GM21717 (cell line): ENCODE measurements around the gene USP10.

Experiments used
- ATAC-seq: cut with Tn5 transposase; IDR thresholded peaks from one replicate; pipeline ENCODE4 v1.9.1; 2021; ENCODE audit warnings: mild to moderate bottlenecking, moderate library complexity; ENCODE audit not compliant: unreplicated experiment

Gene USP10

DNA sequence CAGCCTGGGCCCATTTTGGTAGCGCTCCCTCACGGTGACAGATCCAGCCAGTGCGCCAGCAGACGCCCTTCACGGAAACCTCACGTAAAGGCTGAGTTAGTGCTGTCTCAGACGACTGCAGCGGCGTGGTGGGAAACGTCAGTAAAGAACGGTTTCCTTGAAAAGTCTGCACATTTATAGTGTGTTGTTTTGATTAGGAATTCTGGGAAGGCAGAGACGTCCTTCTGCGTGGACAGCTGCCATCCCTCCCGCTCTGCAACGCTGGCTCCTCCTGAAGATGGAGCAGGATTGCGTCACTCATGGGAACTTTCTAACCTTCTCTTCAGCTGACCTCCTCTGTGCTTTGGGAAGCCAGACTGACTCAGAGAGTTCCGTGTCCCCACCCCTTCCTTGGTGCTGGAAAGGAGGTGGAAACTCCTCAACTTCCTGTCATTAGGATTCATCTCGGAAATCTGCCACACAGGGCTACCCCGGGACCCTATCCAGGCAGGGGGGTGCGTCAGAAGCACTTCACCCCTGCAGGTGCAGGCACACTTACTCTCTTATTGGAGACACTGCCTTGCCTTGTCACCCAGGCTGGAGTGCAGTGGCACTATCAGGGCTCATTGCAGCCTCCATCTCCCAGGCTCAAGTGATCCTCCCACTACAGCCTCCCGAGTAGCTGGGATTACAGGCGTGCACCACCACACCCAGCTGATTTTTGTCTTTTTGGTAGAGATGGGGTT, 95.7 kb downstream of the USP10 start:
- no peak for ATAC-seq

GRCh38 chr16:84800158-84800978, 100.6 kb downstream of the USP10 start:
- ATAC-seq = no peak

DNA sequence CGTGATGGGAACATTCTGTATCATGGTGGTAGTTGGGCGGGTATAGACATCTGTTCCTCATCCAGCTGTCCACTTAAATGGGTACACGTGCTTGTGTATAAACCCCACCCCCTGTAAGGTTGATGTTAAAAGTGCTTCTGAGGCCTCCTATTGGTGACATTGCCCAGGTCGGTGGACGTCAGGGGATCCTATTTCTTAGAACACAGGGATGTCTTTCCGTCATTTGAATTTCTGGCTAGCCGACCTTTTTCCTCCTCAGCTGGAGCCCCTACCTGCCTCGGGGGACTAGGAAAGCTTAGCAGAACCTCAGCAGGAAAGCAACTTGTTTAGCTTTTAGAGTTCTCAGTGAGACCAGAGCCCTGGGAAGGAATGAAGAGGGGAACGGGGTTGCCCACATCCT, 103.3 kb downstream of the USP10 start:
- ATAC-seq = no peak

- no peak for ATAC-seq
Measured at GRCh38 chr16:84804326-84804725, 104.5 kb downstream of the USP10 start.

DNA sequence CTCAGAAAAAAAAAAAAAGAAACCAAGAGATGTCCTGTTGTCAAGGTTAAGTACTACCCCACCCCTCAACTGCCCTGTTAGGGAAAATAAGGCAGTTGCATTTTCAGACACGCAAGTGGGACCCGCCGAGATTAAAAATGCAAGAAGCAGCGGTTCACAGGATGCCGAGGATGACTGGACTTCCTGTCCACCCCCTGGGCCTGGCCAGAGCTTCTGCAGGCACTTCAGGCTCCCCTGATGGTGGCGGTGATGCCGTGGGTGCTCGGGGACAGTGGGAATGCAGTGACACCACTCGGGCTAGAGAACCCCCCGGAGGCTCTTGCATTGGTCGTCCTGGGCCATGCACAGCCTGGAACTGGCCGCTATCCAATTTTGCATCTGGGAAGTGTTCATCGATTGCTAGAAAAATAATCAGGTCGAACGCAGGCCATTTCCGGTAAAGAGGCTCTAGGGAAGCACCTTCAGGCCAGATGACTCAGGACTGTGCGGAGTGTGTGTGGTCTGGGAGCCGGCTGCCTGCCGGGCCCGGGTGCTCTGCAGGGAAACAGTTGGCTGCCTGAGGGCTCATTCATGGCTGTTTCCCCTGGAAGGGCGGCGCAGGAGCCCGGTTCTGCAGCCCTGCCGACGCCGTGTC, 106.6 kb downstream of the USP10 start:
- no peak for ATAC-seq

GRCh38 chr16:84806890-84807258, 107.1 kb downstream of the USP10 start:
- no peak for ATAC-seq

GRCh38 chr16:84807776-84808175, 108.0 kb downstream of the USP10 start:
- no peak for ATAC-seq

DNA sequence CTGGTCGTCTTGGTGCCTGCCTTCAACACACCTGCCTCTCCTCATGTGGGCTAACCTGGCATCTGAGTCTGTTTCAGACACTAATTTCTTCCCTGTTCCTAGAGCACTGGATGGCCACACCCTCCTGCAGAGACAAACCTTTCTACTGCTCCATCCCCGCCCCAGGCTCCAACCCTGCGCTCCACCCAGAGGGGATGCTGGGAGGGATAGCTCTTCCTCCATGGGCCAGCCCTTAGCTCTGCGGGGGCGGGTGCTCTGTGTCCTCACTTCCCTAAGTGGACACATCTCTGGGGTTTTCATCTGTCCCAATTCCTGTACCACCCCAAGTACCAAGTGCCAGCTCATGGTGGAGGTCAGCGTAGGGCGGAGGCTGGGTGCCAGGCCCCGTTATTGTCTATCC, 109.0 kb downstream of the USP10 start:
- ATAC-seq = no peak

DNA sequence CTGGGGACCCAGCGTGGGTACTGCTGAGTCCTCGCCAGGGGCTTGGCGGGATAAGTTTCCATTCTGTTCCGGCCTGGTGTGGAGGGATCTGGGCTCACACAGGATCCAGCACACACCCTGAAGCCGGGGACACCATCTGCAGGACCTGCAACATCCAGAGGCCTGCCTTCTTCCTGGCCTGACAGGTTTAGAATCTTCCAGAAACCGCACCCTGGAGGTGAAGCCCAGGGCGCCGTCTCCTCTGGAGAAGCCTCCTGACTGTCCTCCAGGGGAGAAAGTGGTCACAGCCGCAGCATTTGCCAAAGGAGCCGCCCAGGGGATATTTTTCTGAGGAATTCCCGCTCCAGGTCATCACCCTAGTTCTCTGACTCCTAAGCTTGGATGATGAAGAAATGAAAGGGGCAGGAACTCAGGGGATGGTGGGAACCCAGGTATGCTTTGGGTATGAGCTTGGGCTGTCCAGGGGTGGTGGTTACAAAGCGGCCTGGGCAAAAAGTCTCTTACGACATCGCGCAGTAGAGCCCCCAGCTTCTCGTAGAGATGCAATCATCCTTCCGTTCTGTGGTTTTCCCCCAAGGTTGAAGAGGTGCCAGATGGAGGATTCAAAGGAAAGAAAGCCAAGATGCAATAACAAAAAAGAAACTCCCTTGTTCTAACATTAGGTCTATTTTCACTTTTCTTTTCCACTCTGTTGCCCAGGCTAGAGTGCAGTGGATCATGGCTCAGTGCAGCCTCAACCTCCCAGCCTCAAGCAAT, 110.9 kb downstream of the USP10 start:
- ATAC-seq = peak; percentile 60

DNA sequence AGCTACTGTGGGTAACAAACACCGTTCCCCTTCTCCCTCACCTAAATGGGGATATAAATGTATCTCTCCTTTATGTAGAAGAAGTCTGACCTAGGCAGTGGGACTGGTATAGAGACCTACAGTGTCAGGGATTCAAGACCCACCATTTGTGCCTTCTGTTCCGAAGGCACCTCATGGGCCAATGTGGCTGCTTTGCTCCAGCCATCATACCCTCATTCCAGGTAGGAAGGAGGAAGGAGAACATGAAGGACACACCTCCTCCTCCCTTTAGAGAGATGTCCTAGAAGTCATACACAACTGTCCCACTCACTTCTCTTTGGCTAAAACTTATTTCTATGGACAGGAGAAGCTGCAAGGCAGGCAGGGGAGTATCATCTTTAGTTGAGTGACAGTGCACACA, 111.7 kb downstream of the USP10 start:
- no peak for ATAC-seq

- ATAC-seq = no peak
Measured at GRCh38 chr16:84813141-84813934, 113.5 kb downstream of the USP10 start.

DNA sequence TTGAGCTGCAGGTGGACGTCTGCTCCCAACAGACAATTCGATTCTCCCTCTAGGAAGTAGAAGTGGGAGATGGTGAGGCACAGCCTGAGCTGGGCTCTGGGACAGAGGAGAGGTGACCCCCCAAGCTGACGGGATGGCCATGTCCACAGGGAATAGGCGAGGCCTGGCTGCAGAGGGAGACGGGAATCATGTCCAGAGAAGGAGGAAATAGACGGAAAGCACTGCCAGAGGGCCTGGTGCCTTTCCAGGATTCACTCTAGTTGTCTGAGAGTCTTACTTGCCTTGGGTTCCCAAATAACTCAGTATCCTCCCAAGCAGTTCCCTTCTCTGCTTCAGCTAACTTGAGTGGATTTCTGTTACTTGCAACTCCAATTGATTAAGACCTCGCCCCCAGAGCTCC, 115.7 kb downstream of the USP10 start:
- no peak for ATAC-seq

DNA sequence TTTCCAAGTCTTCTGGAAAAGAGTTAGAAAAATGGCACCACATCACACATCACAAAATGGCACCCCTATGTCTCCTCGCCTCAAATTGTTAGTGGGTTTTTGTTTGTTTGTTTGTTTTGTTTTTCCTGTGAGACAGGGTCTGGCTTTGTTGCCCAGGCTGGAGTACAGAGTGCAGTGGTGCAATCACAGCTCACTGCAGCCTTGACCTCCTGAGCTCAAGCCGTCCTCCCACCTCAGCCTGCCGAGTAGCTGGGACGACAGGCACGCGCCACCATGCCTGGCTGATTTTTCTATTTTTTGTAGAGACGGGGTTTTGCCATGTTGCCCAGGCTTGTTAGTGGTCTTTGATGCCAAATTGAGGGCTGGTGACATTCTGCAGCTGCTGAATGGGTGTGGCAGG, 116.2 kb downstream of the USP10 start:
- ATAC-seq = no peak

- no peak for ATAC-seq
Measured at GRCh38 chr16:84816485-84816884, 116.7 kb downstream of the USP10 start.

- no peak for ATAC-seq
Measured at GRCh38 chr16:84817206-84817605, 117.4 kb downstream of the USP10 start.

DNA sequence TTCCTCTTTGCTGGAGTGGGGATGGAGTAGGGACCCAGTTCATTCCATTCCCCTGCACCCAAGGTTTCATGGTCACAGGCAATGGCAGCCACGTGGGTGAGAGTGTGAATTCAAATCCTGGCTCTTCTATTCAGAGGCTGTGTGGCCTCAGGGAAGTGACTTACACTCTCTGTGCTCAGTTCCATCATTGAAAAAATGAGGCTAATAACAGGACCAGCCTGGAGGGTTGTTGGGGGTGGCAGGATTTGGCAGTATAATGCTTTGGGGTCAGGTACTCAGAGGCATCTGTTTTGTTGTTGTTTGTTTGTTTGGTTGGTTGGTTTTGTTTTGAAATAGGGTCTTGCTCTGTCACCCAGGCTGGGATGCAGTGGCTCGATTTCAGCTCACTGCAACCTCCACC, 117.8 kb downstream of the USP10 start:
- ATAC-seq = no peak

GRCh38 chr16:84818133-84818532, 118.3 kb downstream of the USP10 start:
- ATAC-seq = no peak

DNA sequence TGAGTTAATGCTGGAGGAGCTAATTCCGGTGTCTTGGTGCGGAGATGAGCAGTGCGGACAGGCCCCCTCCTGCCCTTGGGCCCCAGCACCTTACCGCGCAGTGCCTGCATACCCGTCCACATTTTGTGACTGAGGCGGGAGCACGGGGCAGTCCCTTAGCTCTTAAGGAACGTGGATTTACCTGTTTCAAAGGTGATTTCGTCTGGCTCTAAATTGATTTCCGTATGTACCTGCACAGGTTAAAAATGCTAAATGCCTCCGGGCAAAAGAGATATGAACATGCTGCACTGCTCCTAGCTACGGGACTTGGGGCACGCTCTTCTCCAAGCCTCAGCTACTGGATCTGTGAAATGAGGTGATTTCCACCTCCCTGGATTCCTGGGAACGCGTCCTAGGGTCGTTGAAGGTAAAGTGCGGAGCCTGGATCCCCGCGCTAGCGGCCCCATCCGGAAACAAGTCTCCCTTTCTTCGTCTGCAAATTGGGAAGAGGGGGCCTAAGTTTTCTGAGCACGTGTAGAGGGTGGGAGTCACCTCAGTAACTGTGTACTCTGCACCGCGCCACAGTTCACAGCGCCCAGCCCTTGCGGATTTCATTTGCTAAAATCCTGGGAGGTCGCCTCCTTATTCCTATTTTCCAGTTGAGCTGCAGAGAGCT, 119.3 kb downstream of the USP10 start:
- no peak for ATAC-seq

DNA sequence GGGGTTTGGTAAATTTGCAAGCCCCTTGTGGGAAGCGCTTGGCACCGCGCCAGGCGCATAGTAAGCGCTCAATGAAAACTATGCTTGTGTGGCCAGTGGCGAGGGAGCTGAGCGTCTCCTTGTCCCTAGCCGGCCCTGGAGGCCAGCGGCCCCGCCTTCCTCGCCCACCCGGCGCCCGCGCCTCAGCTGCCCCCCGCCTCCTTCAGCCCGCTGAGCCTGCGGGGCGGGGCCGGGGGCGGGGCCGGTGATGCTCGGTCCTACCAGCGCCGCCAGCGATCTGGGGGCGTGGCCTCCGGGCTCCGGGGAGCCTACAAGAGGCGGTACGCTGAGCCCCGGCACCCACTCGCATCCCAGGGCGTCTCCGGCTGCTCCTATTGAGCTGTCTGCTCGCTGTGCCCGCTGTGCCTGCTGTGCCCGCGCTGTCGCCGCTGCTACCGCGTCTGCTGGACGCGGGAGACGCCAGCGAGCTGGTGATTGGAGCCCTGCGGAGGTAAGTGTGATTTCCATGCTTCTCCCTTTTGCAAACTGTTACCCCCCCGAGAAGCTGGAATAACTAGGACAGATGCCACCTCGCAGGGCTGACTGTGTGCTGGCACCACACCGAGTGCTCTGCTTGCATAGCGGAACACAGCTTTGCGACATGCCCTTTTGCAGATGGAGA, 120.0 kb downstream of the USP10 start, which contains the start of gene CRISPLD2:
Gene CRISPLD2, plus strand, starts transcription at position 342 of the 661 bp plus-strand sequence. CDS start 18,511 bp downstream, outside the sequence.
- ATAC-seq = peak; percentile 43
